Measurements from ENCODE around the gene KLHDC8A.

KLHDC8A gene

DNA sequence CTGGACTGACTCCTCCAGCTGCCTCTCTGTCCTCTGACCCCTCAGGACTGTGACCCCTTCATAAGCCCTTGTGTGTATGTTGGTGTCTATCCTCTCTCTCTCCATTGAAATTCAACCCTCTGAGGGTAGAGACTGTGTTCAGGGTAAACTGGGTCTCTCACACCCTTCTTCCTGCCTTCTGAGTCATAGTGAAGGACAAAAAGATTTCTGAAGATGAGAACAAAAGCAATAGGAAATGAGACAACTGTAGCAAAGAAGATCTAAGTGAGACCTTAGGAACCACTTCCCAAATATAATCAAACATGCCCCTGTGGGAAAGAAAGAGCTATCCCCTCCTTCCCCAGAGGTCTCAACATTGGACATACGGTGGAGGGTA lies 52.0 kb downstream of the KLHDC8A start:
- TF ChIP-seq, protein P1, sequence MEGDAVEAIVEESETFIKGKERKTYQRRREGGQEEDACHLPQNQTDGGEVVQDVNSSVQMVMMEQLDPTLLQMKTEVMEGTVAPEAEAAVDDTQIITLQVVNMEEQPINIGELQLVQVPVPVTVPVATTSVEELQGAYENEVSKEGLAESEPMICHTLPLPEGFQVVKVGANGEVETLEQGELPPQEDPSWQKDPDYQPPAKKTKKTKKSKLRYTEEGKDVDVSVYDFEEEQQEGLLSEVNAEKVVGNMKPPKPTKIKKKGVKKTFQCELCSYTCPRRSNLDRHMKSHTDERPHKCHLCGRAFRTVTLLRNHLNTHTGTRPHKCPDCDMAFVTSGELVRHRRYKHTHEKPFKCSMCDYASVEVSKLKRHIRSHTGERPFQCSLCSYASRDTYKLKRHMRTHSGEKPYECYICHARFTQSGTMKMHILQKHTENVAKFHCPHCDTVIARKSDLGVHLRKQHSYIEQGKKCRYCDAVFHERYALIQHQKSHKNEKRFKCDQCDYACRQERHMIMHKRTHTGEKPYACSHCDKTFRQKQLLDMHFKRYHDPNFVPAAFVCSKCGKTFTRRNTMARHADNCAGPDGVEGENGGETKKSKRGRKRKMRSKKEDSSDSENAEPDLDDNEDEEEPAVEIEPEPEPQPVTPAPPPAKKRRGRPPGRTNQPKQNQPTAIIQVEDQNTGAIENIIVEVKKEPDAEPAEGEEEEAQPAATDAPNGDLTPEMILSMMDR (IDR thresholded peaks at IDR 0.05; ENCODE audit: control insufficient read depth, extremely low read depth, insufficient read depth): no peak
- no peak for DNase-seq (ENCODE audit: low read depth)
- H3K4me3 ChIP-seq (ENCODE audit: low read depth, low read length): no peak overlapping the region

DNA sequence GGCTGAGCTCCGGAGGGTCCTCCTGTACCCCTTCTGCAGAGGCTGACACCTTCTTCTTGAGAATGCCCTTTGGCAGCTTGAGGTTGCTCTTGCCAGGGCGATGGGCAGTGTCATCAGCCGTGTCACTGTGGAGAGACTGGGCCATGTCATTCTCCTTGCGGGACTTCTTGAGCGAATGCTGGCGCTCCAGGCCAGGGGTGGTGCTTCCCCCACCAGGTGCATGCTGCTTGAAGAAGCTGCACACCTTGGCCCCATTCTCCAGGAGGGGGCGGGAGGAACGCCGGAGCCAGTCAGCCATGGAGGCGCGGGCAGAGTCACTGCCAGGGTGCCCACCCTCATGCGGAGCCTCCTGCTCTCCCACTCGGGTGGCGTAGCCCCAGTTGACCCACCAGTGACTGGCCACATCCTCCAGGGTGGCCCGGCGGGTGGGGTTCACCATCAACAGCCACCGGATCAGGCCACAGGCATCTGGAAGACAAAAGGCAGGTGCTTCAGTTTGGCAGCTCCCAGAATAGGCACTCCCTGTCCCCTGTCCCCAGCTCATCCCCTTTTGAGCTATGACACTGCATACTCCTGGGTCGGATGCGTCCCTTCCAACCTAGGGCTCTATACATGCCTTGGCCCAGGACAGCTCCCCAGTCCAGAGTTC lies 52.6 kb downstream of the KLHDC8A start:
- H3K4me3 ChIP-seq (ENCODE audit: low read depth, low read length): no peak overlapping the region
- TF ChIP-seq, protein P1 (IDR thresholded peaks at IDR 0.05; ENCODE audit: control insufficient read depth, extremely low read depth, insufficient read depth): no peak
- DNase-seq (ENCODE audit: low read depth): no peak

DNA sequence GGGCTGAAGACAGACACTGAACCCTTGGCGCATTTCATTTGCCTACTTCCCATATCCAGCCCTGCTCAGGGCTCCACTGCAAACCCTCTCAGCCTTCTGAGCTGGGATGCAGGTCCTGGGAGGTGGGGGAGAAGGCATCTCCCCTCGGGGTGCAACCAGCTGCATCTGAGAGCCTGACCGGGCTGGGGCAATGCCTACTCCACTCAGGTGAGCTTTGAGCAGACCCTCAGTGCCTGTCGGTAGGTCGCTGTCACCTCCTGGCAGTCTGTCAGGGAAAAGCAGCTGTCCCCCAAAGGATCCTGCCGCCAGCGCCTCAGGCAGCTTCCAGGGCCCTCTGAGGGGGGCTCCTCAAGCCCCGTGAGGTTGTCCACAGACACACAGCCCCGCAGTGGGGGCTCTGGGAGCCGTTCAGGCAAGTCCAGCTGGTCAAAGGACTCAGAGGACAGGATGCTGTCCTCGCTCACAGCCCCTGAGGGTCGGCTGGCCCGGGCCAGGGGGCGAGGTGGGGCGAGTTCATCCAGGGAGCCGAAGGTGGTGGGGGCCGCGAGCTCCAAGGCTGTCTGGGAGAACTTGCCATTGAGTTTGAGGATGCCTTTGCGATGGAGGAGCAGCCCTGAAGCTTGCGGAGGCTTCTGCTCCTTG lies 53.4 kb downstream of the KLHDC8A start:
- H3K4me3 ChIP-seq (ENCODE audit: low read depth, low read length): no peak overlapping the region
- DNase-seq (ENCODE audit: low read depth): no peak
- TF ChIP-seq, protein P1 (IDR thresholded peaks at IDR 0.05; ENCODE audit: control insufficient read depth, extremely low read depth, insufficient read depth): no peak

DNA sequence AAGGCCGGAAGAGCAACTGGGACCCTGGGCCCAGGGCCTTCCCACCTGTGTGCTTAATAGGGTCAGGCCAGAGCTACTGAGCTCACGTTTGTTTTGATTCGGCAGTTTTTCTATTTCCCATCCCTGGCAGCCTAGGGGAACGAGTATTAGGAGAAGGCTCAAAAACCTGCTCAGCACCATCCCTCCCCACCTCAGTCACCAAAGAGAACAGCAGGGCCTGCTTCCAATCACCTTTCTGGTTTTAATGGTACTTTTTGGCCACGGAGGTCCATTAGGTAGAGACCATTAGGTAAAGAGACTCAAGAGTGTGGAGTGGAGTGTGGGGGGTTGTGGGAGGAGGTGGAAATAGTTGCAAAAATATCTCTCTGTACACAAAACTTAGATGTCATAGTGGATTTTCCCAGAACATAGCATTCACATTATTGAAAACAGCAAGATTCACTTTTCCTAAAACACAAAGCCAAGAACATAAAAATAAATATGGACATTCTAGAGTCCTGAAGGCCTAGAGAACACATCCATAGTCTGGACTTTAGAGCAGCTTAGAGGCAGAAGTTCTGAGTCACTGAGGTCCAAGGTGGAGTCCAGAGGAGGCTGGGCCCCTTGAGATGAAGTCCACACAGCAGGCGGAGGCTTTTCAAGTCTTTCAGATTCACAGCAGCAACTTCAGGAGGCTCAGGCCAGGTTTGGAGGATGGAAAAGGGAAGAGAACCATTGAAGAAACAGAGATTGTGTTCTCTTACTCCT lies 54.7 kb downstream of the KLHDC8A start:
- H3K4me3 ChIP-seq (ENCODE audit: low read depth, low read length): no peak overlapping the region
- no peak for DNase-seq (ENCODE audit: low read depth)
- TF ChIP-seq, protein P1 (IDR thresholded peaks at IDR 0.05; ENCODE audit: control insufficient read depth, extremely low read depth, insufficient read depth): no peak

DNA sequence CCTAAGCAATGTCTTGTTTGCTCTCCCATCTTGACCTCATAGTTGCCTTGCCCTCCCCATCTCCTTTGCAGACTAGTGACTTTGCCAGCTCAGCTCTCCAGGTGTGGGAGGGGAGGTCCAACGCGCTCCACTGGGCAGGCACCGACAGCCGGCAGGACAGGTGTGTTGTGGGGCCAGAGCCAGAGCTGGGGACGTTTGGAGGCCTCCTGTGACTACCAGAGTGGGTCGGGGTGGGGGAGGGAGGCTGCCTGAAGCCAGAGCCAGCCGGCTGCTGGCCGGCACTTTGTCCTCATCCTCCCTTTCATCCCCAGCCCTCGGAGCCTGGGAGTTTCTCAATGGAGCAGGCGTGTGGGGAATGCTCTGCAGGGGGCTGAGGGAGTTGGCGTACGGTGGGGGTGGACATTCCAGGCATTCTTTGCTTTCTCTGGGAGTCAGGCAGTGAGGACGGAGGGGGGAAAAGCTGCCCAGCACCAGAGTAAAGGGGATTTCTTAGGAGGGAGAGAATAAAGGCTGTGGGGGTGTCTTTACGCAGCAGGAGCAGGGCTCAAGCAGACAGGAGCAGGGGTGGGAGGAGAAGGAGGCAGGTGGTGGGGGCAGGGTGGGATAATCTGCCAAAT lies 55.4 kb downstream of the KLHDC8A start:
- no peak overlapping the region for H3K4me3 ChIP-seq (ENCODE audit: low read depth, low read length)
- peak; percentile 36 for DNase-seq (ENCODE audit: low read depth)
- TF ChIP-seq, protein P1 (IDR thresholded peaks at IDR 0.05; ENCODE audit: control insufficient read depth, extremely low read depth, insufficient read depth): no peak

DNA sequence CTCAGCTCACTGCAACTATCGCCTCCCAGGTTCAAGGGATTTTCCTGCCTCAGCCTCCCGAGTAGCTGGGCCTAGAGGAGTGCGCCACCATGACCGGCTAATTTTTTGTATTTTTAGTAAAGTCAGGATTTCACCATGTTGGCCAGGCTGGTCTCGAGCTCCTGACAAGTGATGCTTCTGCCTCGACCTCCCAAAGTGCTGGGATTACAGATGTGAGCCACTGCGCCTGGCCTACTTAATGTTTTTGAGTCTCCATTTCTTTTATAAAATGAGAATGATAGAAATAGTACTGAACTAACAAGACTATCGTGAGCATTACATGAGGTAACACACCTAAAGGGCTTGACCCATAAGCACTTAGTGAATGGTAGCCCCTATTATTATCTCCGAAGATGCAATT lies 56.6 kb downstream of the KLHDC8A start:
- H3K4me3 ChIP-seq (ENCODE audit: low read depth, low read length): no peak overlapping the region
- no peak for DNase-seq (ENCODE audit: low read depth)
- TF ChIP-seq, protein P1 (IDR thresholded peaks at IDR 0.05; ENCODE audit: control insufficient read depth, extremely low read depth, insufficient read depth): no peak
